Fibroblast of gingiva (primary cell): Measurements from ENCODE around the gene ATP1A4.

Experiments used
- DNase-seq: peaks from one replicate; pipeline ENCODE4 v3.0.0-alpha.2; 2011; ENCODE audit warnings: low read depth

ATP1A4 gene

DNA sequence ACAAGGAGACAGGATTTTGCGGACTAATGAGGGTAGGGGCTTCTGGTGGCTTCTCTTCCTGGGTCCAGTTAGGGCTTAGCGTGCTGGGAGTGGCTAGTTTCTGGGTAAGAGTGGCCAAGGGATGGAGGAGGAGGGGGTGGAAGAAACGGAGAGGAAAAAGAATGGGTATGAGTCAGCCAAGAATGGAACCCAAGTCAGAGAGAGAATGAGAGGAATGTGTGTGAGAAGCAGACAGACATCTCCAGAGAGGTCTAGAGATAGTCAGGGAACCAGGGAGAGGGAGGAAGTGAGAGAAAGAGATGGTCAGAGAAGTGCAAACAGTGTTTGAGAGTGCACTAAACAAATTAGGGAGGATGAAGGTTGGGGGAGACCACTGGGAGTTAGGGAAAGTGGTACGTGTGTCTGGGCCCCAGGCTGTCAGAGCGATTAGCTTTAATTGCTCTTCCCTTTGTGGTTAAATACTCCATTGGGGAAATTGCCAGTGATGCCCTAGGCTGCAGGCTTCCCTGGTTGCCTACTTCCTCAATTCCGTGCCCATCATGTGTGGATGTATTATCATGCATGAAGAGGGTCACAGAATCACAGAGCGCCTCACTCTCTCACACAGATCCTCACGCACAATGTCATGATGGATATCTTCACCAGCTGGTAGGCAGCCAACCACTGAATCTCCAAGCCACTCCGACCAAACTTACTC is 55.2 kb downstream of the ATP1A4 start:
- DNase-seq: peak; percentile 81

DNA sequence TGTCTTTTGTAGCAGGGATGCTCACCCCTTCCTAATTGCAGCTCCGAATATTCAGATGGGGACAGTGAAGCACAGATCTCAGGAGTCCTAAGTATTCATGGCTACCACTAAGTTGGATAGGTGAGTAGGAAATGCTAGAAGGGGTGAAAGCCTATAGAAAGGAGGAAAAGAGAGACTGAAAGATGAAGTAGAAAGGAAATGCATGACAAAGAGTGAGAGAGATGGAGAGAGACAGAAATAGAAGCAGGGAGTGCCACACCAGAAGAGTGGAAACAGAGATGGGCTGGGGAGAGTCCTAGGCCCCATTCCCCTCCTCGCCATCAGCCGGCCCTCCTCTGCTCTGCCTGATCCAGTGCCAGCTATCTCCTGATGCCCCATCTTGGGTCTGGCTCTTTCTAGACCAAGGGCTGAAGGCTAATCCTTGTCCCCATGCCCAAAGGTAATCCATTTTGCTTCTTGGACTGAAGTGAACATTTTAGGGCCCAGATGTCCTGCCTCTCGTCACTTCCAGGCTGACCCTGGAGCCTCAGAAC is 55.8 kb downstream of the ATP1A4 start:
- no peak for DNase-seq

DNA sequence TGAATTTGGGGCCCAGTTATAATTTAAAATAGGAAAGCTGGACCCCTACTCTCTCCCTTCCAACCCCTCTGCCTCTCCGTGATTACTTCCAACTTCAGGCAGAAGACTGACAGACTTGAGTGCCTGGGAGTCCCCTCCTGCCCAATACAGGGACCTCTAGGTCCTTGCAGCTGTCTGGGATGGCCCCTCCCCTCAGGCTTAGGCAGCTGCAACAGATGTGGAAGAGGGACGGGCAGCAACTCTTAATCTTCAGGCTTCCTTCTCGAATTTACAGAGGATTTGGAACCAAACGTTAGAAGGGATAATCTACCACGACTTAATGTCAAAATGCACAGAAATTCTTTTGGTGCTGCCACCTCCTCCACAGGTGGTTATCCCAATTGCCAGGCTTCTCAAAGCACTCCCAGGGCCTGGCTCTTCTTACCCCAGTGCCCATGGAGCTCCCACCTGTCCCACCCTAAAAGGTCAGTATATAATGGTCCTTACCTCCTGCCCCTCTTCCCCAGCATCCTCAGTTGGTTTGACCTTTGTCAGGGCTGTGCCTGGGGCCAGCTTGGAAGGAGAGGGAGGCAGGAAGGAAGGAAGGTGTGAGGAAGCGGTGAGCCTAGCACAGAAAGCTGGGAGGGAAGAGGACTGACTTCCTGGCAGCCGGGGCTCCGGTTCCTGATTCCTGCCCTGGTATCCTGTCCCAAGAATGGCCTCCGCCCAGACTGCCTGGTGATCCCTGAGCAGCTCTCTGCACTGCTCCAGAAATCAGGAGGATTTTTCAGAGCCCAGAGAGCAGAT is 56.6 kb downstream of the ATP1A4 start:
- no peak for DNase-seq

DNA sequence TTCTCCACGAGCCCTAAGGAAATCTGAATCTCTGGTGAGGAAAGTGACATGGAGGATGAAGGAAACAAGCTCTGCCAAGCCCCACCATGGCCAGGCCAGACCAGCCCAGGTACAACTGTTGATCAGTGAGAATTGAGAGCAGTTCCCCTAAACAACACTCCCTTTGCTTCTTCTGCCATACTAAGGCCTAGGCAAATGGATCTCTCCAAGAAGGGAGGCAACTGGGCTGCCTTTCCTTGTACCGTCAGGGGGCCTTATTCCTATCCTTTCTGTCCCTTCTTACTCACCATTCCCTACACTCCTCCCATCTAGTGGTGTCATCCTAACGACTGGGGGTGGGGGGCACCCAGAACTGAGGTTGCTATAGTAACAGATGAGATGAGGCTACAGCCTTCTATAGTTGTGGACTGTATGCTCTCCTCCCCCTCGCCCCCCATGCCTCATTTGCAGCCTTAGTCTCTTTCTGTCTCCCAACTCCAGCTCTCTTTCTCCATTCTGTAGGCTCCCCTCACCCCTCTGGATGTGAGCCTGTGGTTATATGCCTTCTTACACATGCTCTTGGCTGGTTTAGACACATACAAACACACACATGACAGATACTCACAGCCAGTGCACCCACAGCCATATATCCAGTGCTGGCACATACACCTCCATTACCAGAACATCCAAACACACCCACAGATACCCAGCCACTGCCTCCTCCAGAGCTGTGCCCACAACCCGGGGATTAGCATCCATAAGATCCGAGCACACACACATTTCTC is 57.3 kb downstream of the ATP1A4 start:
- no peak for DNase-seq

DNA sequence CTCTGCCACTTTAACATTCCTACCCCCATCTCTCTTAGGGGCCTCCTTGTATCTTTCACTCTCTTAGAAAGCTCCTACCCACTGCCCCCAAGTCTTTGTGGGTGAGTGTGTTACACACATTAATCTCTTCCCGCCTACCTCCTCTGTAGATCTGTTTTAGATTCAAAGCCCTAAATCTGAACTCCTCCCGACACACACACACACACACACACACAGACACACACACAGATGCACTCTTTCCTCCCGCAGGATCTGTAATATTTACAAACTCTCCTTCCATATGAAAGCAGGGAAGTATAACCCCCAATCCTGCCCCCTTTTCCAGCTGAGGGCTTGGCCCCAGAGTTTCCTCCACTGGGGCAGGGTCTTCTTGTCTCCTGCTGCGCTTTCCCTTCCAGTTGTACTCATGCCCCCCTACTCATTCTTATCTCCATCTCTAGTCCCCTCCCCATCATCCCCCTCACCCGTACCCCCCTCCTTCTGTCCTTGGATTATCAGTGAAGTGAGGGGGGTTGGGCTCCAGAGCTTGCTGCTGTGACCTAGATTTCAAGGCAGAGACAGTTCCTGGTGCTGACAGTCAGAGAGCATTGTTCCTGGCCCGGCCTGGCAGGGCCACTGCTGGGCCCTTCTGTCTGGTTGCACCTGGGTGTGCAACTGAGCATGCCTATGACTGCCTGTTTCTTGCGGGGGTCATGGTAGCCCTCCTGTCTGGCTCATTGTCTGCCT is 58.1 kb downstream of the ATP1A4 start:
- no peak for DNase-seq

DNA sequence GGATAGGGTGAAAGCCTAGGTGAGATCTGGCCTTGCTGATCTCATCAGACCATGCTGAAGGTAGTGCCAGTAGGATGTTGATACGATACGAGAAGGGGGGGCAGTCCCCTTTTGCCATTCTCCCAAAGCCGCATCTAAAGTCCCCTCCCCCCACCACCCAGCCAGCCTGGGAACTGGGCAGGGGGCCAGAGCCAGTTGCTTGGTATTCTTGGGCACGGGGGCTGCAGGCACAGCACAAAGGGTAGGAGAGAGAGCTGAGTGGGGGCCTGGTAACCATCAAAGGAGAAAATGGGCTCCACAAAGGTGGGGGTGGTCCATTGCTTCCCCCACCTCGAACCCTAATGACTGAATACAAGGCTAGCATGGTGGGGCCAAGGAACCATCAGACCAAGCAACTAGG is 59.2 kb downstream of the ATP1A4 start:
- no peak for DNase-seq

DNA sequence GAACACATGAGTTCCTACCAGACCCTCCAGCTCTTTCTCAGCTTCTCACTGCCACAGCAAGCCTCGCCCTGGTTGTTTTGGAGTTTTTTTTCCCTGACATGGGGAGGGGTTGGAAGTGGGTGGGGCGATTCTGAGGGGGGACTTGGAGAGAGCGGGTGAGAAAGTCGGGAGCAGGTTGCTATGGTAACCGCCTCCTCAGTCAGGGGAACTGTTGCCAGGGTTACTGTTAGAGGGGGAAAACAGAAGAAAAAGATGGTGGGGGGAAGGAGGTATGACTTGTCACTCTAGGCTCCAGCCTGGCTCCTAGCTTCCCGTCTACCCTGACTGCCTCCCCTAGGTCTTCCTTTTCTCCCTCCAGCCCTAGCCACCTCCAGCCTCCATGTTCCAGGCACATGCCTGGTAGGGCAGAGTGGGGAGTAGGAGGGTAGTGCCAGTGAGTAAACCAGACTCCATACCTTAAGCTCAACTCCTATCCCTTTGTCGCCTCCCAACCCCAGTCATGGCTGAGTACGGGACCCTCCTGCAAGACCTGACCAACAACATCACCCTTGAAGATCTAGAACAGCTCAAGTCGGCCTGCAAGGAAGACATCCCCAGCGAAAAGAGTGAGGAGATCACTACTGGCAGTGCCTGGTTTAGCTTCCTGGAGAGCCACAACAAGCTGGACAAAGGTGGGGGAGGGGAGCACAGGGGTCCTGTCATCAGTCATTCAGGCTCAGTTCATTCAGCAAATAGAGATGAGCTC is 59.8 kb downstream of the ATP1A4 start:
- no peak for DNase-seq

DNA sequence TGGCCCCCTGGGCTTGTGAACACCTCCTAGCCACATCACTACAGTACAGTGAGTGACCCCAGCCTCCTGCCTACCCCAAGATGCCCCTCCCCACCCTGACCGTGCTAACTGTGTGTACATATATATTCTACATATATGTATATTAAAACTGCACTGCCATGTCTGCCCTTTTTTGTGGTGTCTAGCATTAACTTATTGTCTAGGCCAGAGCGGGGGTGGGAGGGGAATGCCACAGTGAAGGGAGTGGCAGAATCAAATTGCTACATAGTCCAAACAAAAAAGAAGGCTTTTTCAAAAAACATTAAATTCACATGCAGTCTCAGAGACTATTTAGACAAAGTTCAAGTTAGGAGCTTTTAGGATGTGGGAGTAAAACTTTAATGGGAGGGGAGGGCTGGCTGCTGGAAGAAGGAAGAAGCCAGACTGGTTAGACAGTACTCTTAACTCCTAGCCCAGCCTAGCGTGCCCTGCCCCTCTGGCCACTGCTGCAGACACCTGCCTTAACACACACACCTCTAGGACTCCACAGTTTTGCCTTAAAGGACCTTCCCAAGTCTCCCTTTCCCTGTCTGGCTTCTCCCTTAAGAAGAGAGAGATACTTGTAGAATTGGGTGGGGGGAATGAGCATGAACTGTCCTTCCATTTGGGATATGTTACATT is 63.2 kb downstream of the ATP1A4 start:
- no peak for DNase-seq

DNA sequence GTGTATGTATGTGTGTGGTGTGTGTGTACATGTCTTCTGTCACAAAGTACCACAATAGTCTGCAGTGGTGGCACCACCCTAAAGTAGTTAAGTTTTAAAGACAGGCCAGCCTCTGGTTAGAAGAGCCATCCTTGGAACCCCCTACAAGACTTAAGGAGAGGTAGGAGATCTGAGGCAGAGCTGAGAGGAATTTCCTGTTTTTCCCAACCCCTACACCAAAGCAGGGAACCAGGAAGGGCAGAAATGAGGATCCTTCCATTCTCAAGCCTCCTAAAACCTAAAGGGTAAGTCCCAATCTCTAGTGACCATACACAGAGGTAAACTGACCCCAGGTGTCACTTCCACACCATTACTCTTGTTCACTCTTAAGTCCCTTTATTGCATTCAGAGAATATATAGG is 64.9 kb downstream of the ATP1A4 start:
- no peak for DNase-seq

DNA sequence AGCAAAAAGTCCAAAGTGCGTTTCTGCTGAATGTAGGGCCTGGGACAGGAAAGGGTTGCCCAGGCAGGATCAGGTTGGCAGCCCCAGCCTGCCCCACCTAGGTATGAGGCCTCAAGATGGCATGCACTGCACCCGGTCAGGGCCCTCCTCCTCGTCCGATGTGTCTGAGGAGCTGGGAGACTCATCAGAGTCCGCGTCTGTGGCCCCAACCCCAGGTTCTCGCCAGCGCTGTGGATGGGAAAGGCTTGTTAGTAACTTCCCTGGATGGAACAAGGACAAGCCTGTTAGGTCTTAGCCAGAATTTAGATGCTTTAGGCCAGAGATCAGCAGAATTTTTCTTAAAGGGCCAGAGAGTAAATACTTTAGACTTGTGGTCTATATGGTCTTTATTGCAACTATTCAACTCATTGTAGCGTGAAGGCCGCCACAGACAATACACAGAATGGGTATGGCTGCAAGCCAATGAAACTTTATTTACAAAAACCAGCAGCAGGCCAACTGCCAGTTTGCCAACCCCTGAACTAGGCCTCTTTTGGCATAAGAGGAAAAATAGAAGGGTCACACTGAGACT is 66.2 kb downstream of the ATP1A4 start:
- DNase-seq: peak; percentile 14

DNA sequence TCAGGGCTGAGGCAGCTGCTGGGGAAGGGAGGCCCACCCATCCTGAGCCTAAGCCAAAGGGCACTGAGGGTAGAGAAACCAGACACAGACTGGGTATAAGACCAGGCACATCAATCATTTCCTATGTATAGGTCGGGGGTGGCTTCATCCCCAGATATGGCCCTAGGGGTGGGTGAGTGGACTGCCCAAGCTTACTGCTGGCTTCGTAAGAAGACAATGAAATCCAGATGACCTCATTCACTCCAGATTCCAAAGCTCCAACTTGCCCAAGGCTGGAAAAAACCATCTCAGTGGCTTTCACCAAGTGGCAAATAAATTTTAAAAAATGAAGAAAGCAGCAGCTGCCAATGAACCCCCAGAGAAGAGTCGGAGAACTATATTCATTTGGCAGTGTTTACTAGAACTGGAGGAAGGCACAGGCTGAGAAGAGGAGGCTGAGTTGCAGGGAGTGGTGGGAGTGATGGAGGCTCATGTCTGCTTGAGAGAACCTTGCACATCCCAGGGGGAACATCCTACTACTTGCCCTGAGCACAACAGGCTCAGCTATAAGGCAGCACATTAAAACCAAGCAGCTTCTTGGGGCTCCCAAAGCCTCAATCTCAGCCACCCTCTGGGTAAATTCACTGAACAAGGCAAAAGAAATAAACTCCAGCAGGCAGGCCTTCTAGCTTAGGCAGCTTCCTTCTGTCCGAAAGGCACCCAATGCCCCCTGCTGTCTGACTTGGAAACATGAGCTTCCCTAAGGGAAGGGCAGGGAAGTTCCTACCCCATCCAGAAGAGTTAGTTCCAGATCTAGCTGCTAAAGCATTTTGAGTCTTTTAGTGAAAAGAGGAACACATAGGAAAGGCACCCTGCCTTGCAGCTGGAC is 67.9 kb downstream of the ATP1A4 start:
- DNase-seq: peak; percentile 76

DNA sequence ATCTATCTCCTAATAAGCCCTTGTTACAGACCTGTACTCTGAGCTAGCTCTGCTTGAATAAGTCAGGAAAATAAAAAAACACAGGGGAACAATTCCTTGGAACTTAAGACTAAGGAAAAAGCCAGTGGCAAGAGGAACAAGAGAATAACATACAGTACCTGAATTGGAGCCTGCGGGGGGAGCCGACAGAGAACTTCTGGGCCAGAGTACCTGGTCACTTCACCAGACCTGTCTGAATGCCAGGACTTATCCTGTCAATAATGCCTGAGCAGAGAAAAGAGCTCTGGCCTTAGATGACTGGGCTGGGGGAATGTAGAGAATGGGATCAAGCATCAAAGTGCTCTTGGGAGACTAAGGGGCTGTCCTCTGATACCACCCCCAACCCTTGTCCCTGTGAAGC is 68.9 kb downstream of the ATP1A4 start:
- no peak for DNase-seq

DNA sequence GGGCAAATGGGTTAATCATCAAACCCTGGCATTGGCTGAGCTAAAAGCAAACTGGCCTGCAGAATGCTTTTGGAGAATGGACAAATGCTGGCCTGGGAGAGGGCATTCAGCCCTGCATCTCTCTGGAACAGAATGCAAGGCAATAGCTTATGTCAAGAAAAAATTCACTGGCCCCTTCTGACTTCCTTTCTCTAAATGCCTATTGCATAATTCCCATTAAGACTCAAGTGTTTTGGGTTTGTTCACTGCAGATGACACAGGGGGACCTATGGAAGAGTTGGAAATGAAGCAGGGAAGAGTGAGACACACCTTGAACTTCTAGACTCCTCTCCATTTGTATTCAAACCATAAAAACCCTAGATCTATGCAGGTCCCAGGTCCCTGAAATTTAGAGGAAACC is 69.7 kb downstream of the ATP1A4 start:
- DNase-seq: no peak

DNA sequence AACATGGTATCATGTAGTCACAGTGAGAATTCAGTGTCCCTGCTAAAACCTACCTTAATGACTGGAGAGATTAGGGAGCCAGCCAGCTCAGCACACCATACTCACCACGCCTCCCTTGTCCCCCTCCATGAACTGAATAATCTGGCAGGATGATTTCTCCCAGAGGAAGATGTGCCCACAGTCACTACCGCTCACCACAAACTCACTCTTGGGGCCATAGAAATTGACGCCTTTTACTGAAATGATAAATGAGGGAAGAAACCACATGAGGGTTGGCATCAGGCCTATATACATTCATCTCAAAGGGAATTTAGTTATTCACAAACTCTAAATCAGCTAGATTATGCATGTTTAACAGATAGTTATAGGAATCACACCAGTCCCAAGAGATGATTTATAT is 71.1 kb downstream of the ATP1A4 start:
- no peak for DNase-seq

DNA sequence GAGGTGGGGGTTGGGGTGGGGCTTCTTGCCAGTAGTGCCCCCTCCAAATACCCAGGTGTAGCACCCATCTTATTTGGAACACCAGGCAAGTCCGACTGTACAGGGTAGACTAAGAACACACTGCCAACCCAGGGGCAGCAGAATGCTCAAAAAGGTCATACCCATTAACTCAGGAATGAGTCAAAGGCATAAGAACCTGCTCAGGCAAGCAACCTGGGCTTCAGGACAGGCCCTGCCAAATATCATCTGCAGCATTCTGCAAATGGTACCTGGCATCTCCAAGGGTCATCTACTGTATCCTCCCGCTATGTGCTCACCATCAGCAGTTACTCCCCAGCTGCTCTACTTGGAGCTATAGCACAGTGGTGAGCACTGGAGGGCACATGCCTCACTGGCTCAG is 73.2 kb downstream of the ATP1A4 start:
- DNase-seq: no peak

DNA sequence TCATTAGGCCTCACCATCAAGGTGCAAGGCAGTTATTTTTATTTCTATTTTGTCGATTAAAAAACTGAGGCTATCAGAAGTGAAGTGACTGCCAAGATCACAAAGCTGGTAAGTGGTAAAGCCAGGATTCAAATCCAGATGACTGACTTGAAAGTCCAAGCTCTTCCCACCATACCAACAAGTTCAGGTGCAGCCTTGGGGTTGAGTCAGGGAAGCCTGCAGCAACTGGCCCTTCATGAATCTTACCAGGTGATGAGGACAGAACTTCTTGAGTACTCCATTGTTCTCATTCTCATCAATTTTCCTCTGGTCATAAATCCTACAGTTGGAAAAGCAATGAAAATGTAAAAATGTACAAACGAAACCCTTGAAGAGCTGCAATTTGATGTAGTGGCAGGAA is 73.9 kb downstream of the ATP1A4 start:
- DNase-seq: no peak

DNA sequence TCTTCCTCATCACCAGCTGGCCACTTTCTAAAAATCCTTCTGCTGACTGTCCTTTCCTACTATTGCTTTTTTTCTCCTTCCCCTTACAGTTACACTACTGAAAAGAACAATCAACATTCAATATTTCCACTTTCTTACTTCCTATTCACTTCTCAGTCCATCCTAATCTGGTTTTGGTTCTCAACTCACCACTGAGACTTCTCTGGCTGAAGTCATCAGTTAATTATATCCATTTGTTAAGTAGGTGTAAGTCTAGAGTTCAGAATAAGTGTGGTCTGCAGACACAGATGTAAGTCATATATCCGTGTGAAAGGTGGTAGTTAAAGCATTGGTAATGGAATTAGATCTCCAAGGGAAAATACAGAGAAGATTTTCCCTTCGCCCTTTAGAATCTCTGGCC is 75.2 kb downstream of the ATP1A4 start:
- DNase-seq: no peak

DNA sequence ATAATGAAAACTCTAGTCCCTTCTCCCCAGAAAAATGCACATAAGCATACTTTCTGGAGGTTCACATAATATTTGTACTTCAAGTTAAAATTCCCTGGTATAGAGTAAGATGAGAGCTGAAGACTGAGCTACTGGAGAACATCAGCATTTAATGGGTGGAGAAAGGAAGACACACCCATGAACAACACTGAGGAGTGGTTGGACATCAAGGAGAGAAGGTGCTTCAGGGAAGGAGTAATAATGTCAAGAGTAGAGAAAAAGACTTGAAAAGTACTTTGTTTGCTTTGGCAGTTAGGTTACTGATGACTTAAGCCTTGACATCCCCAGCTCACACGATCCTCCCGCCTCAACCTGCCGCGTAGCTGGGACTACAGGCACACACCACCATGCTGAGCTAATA is 75.6 kb downstream of the ATP1A4 start:
- DNase-seq: no peak

DNA sequence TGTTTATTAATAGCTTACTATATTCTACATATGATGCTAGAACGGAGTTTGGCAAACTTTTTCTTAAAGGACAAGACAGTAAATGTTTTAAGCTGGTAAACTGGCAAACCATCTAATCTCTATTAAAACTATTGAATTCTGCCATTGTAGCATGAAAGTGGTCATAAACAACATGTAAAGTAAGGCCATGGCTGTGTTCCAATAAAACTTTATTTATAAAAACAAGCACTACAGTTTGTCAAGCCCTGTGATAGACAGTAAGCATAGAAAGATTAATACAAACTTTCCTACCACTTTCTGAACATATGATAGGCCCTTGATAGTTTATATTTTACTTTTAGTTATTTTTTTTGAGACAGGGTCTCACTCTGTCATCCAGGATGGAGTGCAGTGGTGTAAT is 76.2 kb downstream of the ATP1A4 start:
- DNase-seq: no peak

DNA sequence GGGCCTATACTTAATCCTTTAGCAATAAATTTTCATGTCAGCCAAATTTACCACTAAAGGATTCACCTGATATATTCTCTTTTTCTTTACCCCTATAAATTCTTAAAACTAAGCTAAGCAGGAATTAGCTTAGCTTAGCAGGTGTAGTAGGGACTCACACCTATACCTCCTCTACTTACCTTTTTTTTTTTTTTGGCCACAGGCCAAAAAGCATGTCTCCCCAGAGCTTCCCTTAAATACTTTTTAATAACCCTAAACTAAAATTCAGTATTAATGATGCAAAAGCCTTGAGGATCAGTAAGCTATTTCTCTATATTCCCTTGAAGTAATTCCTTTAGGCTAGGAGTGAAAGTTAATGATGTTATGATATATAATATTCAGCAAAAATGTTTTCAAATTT is 77.0 kb downstream of the ATP1A4 start:
- DNase-seq: no peak
